Activated naive CD4-positive, alpha-beta T cell treated with anti-CD3 and anti-CD28 coated beads, Interleukin-2, amount 10 ng/mL, durations not matched to agents 7 days and 5 days (primary cell): ENCODE data around the gene SCT.

Source experiments
- CTCF ChIA-PET: fragments of 350-600 bp; sonication (Branson Sonifier 250); formaldehyde crosslinking; loops from one replicate; lab custom pipeline; 2021; ENCODE audit warnings: antibody characterized with exemption; lab: Charles Lee
- DNase-seq: peaks from one replicate; pipeline ENCODE4 v3.0.0-alpha.2; 2020
- H3K27ac Mint-ChIP-seq: one replicate; pipeline ENCODE4 v1.8.0; 2021; ENCODE audit warnings: mild to moderate bottlenecking, moderate library complexity, mixed read lengths
- H3K27me3 Mint-ChIP-seq: one replicate; pipeline ENCODE4 v1.8.0; 2021; ENCODE audit warnings: mild to moderate bottlenecking, mixed read lengths
- H3K36me3 Mint-ChIP-seq: one replicate; pipeline ENCODE4 v1.8.0; 2021; ENCODE audit warnings: mixed read lengths
- H3K4me1 Mint-ChIP-seq: one replicate; pipeline ENCODE4 v1.8.0; 2021; ENCODE audit warnings: mixed read lengths
- H3K4me3 Mint-ChIP-seq: one replicate; pipeline ENCODE4 v1.8.0; 2021; ENCODE audit warnings: mild to moderate bottlenecking, moderate library complexity, mixed read lengths
- H3K9me3 Mint-ChIP-seq: one replicate; pipeline ENCODE4 v1.8.0; 2021; ENCODE audit warnings: mixed read lengths

SCT gene, protein sequence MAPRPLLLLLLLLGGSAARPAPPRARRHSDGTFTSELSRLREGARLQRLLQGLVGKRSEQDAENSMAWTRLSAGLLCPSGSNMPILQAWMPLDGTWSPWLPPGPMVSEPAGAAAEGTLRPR

DNA sequence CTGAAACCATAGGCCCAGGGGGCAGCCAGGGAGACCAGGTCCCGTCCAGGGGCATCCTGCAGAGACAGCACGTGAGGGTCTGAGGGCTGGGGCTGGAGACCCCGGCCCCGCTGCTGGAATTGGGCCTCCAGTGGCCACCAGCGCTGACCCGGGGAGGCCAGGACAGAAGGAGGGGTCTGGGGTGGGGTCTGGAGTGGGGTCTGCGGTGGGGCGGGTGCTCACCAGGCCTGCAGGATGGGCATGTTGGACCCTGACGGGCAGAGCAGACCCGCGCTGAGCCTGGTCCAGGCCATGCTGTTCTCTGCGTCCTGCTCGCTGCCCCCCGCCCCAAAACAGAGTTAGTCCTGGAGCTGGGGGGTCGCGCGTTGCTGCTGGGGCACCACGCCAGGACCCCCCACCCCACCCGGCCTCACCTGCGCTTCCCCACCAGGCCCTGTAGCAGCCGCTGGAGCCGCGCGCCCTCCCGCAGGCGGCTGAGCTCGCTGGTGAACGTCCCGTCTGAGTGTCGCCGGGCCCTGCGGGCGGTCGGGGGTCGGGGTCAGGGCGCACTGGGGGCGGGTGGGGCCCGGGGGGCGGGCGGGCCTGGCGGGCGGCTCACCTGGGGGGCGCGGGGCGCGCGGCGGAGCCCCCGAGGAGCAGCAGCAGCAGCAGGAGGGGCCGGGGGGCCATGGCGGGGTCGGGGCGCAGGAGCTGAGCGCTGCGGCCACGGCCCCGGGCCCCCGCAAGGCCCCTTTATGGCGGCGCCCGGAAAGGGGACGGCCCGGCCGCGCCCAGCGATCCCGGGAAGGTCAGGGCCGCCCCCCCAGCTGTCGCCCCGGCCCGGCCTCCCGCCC lies at the start of gene SCT:
Gene SCT, minus strand, starts transcription at position 707 of the 833 bp plus-strand sequence. Its CDS starts 38 bp downstream, at position 669.
- H3K9me3 Mint-ChIP-seq: no peaks in the 10 kb centered on the region
- CTCF ChIA-PET: no interaction called here
- peaks cover 4% of the 10 kb centered on the region for H3K36me3 Mint-ChIP-seq
- no peak within 1 kb of the TSS for H3K4me3 Mint-ChIP-seq
- H3K4me1 Mint-ChIP-seq: peaks cover 20% of the 10 kb centered on the region
- no peak for DNase-seq
- H3K27ac Mint-ChIP-seq: no peak within 1 kb of the TSS
- peaks cover 50% of the 10 kb centered on the region for H3K27me3 Mint-ChIP-seq

DNA sequence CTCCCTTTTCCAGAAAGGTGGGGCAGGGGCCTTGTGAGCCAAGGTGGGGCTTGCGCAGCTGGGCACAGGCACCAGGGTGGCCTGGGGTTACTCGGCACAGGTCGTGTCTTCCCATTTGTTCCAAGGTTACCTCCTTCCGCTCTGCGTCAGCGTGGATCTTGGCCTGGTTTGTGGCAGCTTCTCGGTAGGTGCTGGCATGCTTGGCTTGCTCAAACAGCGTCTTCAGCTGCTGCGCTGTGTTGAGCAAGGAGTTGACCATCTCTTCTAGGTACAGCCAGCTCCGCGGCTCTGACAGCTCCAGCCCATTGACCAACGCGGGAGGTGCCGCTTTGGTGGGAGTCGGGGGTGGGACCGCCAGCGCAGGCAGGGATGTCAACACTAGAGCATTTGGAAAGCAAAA lies 47.4 kb upstream of the SCT start:
- CTCF ChIA-PET: interaction anchor here (0.6 to 0.7 kb wide), 3 partner anchors 47 to 156 kb away, joined by 3 read pairs; no protein-coding TSS in a partner anchor
- no peaks in the 10 kb centered on the region for H3K9me3 Mint-ChIP-seq
- H3K27me3 Mint-ChIP-seq: no peaks in the 10 kb centered on the region
- H3K4me3 Mint-ChIP-seq: no peak overlapping the region
- no peaks in the 10 kb centered on the region for H3K4me1 Mint-ChIP-seq
- DNase-seq: no peak
- H3K27ac Mint-ChIP-seq: no peak overlapping the region
- peaks cover 31% of the 10 kb centered on the region for H3K36me3 Mint-ChIP-seq

DNA sequence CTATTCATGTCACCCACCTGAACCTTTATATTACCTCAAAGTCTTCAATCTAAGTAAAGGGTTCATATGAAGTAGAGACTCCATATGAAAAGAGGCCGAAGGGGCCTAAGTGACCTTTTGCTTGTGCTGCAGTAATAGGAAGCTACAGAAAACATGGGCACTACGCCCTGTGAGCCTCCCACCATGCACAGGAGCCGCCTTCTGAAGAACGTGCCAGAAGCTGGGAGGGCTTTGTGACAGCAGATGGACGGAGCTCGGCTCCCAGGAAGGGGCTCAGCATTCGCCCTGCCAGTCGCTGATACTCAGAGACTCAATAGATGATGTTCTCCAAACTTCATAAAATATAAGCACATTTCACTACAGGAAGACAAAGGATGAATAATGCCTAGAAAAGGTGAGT lies 46.9 kb upstream of the SCT start:
- no peak overlapping the region for H3K27ac Mint-ChIP-seq
- H3K27me3 Mint-ChIP-seq: no peaks in the 10 kb centered on the region
- CTCF ChIA-PET: interaction anchor here (0.6 to 0.7 kb wide), 2 partner anchors 48 to 50 kb away, joined by 3 read pairs; no protein-coding TSS in a partner anchor
- H3K36me3 Mint-ChIP-seq: peaks cover 31% of the 10 kb centered on the region
- no peak for DNase-seq
- H3K9me3 Mint-ChIP-seq: no peaks in the 10 kb centered on the region
- H3K4me1 Mint-ChIP-seq: no peaks in the 10 kb centered on the region
- no peak overlapping the region for H3K4me3 Mint-ChIP-seq

- Mint-ChIP-seq H3K27ac (no peak overlapping the region), H3K4me1 (no peaks in the 10 kb centered on the region)
- CTCF ChIA-PET: interaction anchor here (1.1 kb wide), 1 partner anchor 12 kb away, joined by 3 read pairs; no protein-coding TSS in a partner anchor
These were observed 38.8 kb upstream of the SCT start for GRCh38 chr11:665704-666281.

DNA sequence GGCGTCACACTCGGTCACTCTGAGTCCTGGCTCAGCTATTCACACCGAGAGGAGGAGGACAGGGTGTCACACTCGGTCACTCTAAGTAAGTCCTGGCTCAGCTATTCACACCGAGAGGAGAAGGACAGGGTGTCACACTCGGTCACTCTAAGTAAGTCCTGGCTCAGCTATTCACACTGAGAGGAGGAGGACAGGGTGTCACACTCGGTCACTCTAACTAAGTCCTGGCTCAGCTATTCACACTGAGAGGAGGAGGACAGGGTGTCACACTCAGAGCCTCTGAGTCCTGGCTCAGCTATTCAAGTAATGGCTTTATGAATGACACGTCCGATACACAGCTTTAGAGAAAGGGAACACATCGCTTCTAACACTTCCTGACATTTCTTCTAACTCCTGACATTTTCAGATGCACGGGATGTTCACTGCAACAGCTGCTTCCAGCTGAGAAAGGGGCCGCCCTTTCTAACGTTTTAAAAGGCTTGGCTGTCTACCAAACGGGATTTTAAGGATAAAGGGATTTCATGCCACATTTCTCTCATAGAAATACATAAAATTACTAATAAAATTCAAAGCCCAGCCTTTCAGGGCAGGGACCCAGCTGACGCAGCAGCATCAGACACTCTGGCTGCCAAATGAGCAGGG lies 38.2 kb upstream of the SCT start:
- no peak overlapping the region for H3K27ac Mint-ChIP-seq

More at GRCh38 chr11:665704-666281, 38.8 kb upstream of the SCT start:
- no peaks in the 10 kb centered on the region for H3K9me3 Mint-ChIP-seq
- peaks cover 25% of the 10 kb centered on the region for H3K36me3 Mint-ChIP-seq
- no peak for DNase-seq
- no peaks in the 10 kb centered on the region for H3K27me3 Mint-ChIP-seq
- no peak overlapping the region for H3K4me3 Mint-ChIP-seq

GRCh38 chr11:662689-663274 lies 35.8 kb upstream of the SCT start:
- Mint-ChIP-seq H3K27me3 (no peaks in the 10 kb centered on the region), H3K4me3 (no peak overlapping the region), H3K27ac (no peak overlapping the region), H3K4me1 (no peaks in the 10 kb centered on the region), H3K9me3 (no peaks in the 10 kb centered on the region), H3K36me3 (peaks cover 24% of the 10 kb centered on the region)
- CTCF ChIA-PET: interaction anchor here (0.6 to 2.0 kb wide), 4 partner anchors 16 to 61 kb away, joined by 3 to 13 read pairs (median 4); no protein-coding TSS in a partner anchor
- peak; percentile 65 for DNase-seq

More for the DNA sequence above, 38.2 kb upstream of the SCT start:
- no peak for DNase-seq
- Mint-ChIP-seq H3K4me1 (no peaks in the 10 kb centered on the region), H3K27me3 (no peaks in the 10 kb centered on the region), H3K9me3 (no peaks in the 10 kb centered on the region), H3K36me3 (peaks cover 25% of the 10 kb centered on the region), H3K4me3 (no peak overlapping the region)
- CTCF ChIA-PET: interaction anchor here (1.1 kb wide), 1 partner anchor 13 kb away, joined by 3 read pairs; no protein-coding TSS in a partner anchor

DNA sequence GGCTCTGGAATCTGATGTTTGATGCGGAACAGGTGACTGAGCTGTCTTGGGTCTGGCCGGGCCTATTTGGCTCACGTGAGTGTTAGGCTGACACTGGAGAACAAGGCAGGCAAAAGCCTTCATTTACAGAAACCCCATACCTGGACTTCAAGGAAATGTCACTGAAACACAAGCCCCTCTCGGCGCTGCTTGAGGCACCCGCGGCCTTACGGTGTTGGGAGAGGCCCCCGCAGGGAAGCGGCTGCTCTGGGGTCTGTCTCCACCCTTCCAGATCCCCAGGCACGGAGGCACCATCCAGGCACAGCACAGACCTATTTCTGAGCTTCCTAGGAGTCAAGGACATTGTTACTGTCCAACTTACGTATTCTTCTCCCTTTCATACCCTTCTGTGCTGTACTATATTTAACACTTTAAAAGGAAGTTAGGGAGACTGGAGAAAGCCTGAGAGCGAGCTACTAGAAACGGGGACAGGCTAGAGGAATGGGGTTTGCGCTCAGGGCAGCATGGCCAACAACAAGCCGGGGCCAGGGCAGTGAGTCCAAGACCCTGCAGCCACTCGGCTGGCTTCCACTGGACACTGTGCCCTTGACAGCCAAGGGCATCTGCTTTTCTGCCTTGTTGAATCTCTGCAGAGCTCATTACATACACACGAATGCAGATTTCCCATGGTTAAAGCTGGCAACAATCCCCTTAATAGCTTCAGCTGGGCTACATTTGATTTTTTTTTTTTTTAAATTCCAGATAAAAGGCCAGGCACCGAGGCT lies 33.9 kb upstream of the SCT start:
- Mint-ChIP-seq H3K4me3 (no peak overlapping the region), H3K4me1 (no peaks in the 10 kb centered on the region), H3K27me3 (no peaks in the 10 kb centered on the region), H3K9me3 (no peaks in the 10 kb centered on the region), H3K27ac (no peak overlapping the region), H3K36me3 (peaks cover 18% of the 10 kb centered on the region)
- CTCF ChIA-PET: interaction anchor here (0.6 to 2.0 kb wide), 4 partner anchors 30 to 592 kb away, joined by 3 to 13 read pairs (median 6); no protein-coding TSS in a partner anchor
- no peak for DNase-seq

DNA sequence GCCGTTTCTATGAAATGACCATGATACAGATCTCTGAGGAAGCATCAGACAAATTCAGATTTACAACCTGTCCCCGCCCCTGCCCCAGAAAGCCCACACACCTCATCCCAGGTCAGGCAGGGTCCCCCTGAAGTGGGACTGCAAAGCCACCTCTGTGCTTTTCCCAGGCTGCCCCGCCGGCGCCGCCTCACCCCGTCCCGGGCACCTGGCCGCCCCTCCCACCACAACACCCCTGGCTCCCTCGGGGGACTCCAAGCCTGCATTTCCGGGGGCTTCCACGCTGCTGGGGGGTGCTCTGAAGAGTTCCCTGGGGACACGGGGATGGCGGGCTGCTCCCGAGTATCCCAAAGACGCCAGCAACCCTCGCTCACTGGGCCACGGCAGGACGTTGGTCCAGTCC lies 33.3 kb upstream of the SCT start:
- Mint-ChIP-seq H3K4me1 (no peaks in the 10 kb centered on the region), H3K9me3 (no peaks in the 10 kb centered on the region), H3K27ac (no peak overlapping the region), H3K36me3 (peaks cover 12% of the 10 kb centered on the region), H3K4me3 (no peak overlapping the region), H3K27me3 (no peaks in the 10 kb centered on the region)
- CTCF ChIA-PET: interaction anchor here (1.4 kb wide), 1 partner anchor 31 kb away, joined by 7 read pairs; no protein-coding TSS in a partner anchor
- DNase-seq: no peak

GRCh38 chr11:659532-660085 lies 32.6 kb upstream of the SCT start:
- Mint-ChIP-seq H3K36me3 (peaks cover 12% of the 10 kb centered on the region), H3K27ac (peak overlapping the region; percentile 37), H3K27me3 (no peaks in the 10 kb centered on the region), H3K4me1 (no peaks in the 10 kb centered on the region), H3K4me3 (no peak overlapping the region), H3K9me3 (no peaks in the 10 kb centered on the region)
- DNase-seq: no peak
- CTCF ChIA-PET: no interaction called here

- no peaks in the 10 kb centered on the region for H3K9me3 Mint-ChIP-seq
- H3K4me1 Mint-ChIP-seq: no peaks in the 10 kb centered on the region
- no peak overlapping the region for H3K4me3 Mint-ChIP-seq
- H3K27me3 Mint-ChIP-seq: no peaks in the 10 kb centered on the region
- H3K27ac Mint-ChIP-seq: no peak overlapping the region
- peaks cover 9% of the 10 kb centered on the region for H3K36me3 Mint-ChIP-seq
- no peak for DNase-seq
- CTCF ChIA-PET: interaction anchor here (0.6 kb wide), 1 partner anchor 151 kb away, joined by 3 read pairs; no protein-coding TSS in a partner anchor
These were observed 30.7 kb upstream of the SCT start for GRCh38 chr11:657691-658126.

GRCh38 chr11:656866-657265 lies 29.9 kb upstream of the SCT start:
- Mint-ChIP-seq H3K36me3 (peaks cover 7% of the 10 kb centered on the region), H3K4me3 (no peak overlapping the region), H3K9me3 (no peaks in the 10 kb centered on the region), H3K4me1 (no peaks in the 10 kb centered on the region), H3K27ac (no peak overlapping the region), H3K27me3 (no peaks in the 10 kb centered on the region)
- no peak for DNase-seq
- CTCF ChIA-PET: interaction anchor here (1.1 kb wide), 1 partner anchor 66 kb away, joined by 3 read pairs; no protein-coding TSS in a partner anchor

GRCh38 chr11:656426-656825 lies 29.4 kb upstream of the SCT start:
- Mint-ChIP-seq H3K36me3 (peaks cover 6% of the 10 kb centered on the region), H3K4me3 (no peak overlapping the region), H3K27me3 (no peaks in the 10 kb centered on the region), H3K9me3 (no peaks in the 10 kb centered on the region), H3K4me1 (no peaks in the 10 kb centered on the region), H3K27ac (no peak overlapping the region)
- DNase-seq: no peak
- CTCF ChIA-PET: interaction anchor here (1.1 kb wide), 1 partner anchor 66 kb away, joined by 3 read pairs; no protein-coding TSS in a partner anchor
